NCI-H526 (cell line): ENCODE measurements around the gene PLXND1.
A peak's percentile ranks its signal among the peaks of the same experiment; 100 is the strongest.
"Not testable (repeated sequence)": the region's sequence is repeated elsewhere in the genome, so short reads cannot be mapped to it uniquely, and the experiment has no call there.

Experiments
- DNase-seq, 2 experiments: peaks; one replicate each; lab custom pipeline; 2025; lab: John Stamatoyannopoulos, UW

The PLXND1 gene, protein sequence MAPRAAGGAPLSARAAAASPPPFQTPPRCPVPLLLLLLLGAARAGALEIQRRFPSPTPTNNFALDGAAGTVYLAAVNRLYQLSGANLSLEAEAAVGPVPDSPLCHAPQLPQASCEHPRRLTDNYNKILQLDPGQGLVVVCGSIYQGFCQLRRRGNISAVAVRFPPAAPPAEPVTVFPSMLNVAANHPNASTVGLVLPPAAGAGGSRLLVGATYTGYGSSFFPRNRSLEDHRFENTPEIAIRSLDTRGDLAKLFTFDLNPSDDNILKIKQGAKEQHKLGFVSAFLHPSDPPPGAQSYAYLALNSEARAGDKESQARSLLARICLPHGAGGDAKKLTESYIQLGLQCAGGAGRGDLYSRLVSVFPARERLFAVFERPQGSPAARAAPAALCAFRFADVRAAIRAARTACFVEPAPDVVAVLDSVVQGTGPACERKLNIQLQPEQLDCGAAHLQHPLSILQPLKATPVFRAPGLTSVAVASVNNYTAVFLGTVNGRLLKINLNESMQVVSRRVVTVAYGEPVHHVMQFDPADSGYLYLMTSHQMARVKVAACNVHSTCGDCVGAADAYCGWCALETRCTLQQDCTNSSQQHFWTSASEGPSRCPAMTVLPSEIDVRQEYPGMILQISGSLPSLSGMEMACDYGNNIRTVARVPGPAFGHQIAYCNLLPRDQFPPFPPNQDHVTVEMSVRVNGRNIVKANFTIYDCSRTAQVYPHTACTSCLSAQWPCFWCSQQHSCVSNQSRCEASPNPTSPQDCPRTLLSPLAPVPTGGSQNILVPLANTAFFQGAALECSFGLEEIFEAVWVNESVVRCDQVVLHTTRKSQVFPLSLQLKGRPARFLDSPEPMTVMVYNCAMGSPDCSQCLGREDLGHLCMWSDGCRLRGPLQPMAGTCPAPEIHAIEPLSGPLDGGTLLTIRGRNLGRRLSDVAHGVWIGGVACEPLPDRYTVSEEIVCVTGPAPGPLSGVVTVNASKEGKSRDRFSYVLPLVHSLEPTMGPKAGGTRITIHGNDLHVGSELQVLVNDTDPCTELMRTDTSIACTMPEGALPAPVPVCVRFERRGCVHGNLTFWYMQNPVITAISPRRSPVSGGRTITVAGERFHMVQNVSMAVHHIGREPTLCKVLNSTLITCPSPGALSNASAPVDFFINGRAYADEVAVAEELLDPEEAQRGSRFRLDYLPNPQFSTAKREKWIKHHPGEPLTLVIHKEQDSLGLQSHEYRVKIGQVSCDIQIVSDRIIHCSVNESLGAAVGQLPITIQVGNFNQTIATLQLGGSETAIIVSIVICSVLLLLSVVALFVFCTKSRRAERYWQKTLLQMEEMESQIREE (N-terminal part only)

GRCh38 chr3:129606636-129607390, at the start of gene PLXND1:
PLXND1 (minus strand) TSS chr3:129606676; CDS start chr3:129606639, 37 bp downstream.
- peak in 1 of 2 experiments; percentile 73 for DNase-seq

DNA sequence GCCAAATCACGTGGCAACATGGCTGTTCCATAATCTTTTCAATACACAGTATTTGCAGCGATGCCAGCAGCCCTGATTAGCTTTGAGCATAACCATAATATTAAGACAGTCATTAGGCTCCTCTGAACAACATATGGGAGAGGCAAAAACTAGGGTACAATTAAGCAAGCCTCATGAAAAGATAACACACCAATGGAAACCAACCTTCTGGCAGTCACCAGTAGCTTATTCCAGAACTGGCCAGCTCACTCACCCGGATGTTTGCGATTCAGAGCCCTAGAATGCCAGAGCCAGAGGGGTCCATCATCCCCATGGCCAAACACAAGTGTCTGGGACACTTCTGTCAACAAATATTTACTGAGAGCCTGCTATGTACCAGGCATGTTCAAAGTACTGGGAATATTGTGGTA, 48.8 kb upstream of the PLXND1 start:
- DNase-seq, result no peak

DNA sequence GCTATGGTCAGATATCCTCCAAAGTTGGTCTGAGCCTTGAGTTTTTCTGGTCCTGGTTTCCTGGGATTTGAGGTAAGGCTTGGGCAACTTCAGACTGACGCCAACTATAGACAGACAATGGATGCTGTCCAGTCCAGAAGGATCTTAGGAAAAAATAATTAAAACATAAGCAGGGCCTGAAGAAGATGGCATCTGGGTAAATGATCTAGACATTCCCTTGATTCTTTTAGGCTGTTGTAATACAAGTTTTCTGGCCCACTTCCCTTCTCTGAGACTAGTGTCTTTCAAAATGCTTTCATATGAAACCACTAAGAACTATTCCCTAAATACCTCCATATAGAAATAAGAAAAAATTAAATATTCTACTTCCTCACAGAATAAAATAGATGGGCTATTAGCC, 47.7 kb upstream of the PLXND1 start:
- DNase-seq, result no peak

DNA sequence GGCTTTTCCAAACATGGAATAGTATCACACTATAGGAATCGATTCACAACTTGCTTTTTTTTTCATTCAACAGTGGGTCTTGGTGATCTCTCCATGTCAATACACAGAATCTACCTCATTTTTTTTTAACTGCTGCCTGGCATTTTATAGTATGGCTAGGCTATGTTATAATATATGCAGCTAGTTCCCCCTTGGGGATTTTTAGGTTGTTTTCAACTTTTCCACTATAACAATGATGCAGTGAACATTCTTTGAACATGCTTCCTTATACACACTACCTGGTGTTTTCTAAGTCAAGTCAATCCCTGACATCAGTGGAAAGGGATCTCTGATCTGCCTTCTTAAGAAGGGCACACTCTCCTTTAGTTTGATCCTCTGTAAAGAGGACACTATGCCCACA, 46.5 kb upstream of the PLXND1 start:
- DNase-seq, result no peak

DNA sequence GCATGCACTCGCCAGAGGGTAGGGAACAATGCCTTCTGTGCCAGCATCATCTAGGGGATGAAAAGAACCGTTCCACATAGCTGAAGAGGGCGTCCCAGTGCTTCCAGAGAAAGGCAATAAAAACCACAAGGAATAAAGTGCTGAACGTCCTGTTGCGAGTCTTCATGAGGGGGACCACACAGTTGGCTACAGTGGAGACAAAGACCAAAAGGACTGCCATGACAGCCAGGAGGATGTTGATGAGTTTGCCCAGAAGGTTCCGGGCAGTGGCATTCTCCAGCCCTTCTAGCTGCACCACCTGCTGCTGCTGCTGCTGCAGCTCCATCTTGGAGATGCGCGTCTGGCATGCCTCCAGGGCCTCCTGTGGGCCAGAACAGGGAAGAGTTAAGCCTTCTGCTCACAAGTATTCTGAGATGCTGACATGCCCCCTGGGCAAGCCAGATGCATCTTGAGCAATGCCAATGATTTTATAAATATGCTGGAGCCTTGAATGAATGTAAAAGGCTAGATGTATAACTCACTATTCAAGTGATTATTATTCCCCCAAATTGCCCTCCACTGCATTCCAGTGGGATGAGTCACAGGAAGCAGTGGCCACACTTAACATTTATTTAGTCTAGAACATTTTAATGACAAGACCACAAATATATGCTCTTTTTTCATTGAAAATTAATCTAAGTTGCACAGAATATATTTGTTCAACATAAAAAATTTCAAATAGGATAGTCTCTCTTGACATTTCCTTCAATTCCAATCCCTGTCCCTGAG, 45.1 kb upstream of the PLXND1 start:
- no peak for DNase-seq

DNA sequence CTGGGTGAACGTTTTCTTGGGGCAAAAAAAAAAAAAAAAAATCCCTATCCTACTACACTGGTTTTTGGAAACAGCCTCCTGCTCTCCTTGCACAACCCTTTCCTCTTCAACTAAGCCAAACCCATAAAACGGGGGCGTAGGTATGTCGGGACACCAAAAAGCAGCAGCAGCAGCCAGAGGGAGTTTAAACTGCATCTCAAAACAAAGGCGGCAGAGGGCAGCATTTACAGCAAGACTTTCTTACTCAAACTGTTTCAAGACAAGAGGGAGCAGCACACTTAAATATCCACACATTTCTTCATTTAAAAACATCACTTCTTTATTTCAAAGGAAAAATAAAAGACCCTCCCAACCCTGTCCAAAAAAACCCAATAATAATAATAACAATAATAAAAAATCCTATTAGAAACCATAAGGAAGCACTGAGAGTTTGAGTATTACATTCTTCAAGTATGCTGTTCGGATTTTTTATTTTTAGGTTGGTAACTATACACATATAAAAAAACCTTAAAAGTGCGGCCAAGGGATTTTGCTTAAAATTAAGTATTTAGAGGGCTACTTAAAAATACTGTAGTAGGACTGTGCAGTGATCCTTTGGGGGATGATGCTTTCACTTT, 43.9 kb upstream of the PLXND1 start:
- peak; percentile 48 to 72 for DNase-seq

DNA sequence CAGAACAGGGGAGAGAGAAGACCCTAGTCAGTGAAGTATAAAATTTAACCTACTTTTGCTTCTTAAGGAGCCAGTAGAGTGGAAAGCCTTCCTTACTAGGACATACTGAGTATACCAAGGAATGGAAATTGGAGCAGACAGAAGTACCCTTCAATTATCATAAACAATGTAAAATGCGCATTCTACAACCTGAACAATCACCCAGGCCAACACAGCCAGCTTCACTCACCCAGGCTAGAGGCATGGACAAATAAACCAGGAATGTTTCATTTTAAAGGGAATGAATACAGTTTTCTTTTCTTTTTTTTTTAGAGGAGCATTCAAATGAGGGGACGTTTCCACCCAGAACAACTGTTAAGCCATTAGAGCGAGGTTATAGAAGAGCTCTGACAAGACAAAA, 41.9 kb upstream of the PLXND1 start:
- DNase-seq, result no peak

GRCh38 chr3:129645286-129645685, 38.8 kb upstream of the PLXND1 start:
- no peak for DNase-seq

DNA sequence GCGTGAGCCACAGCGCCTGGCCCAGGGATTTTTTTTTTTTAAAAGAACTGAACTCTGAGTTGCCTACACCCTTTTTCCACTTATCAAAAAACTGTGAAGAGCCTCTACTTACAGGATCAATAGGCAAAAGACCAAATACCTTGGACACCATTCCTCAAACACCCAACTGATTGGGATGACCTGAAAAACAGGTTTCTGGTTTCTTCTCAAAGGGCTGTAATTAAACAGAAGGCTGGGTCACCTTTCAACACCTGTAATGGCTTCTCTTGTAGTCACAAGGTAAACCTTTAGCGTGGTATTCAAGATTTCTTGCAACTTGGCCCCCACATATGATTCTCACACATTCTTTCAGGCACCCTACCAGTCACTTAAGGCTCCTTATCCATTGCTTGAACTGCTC, 38.4 kb upstream of the PLXND1 start:
- DNase-seq, result no peak

GRCh38 chr3:129641567-129642260, 35.2 kb upstream of the PLXND1 start:
- DNase-seq, result not testable (repeated sequence)

- not testable (repeated sequence) for DNase-seq
These were observed 34.5 kb upstream of the PLXND1 start for GRCh38 chr3:129640985-129641384.

- no peak for DNase-seq
These were observed 32.0 kb upstream of the PLXND1 start for GRCh38 chr3:129638481-129638880.

DNA sequence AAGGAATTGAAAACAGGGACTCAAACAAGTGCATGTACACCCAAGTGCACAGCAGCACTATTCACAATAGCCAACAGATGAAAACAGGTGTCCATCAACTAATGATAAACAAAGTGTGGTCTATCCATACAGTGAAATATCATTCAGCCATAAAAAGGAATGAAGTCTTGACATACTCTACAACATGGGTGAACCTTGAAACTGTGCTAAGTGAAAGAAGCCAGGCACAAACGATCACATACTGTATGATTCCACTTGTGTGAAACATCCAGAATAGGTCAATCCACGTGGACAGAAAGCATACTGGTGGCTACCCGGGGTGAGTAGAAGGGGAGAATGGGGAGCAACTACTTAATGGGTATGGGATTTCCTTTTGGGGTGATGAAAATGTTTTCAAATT, 29.6 kb upstream of the PLXND1 start:
- DNase-seq, result no peak

- no peak for DNase-seq
These were observed 29.2 kb upstream of the PLXND1 start for GRCh38 chr3:129635656-129636055.

GRCh38 chr3:129633751-129634481, 27.4 kb upstream of the PLXND1 start:
- no peak for DNase-seq

DNA sequence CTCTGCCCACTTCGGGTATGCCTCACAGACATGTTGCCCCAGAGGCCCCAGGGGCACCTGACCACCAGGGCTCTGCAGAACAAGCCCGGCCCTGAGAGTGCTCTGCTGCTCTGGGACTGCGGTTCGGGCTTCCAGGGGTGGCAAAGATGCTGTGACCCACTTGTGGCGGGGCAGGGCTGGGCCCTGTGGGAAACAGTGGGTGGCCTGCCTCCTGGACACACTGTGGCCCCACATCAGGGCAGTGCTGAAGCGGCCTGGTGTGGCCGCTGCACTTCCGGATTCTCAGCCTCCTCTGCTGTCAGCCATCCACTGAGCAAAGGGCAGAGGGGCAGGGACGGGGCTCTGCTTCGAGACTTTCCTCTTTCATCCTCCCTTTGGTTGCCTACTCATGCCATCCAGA, 26.5 kb upstream of the PLXND1 start:
- no peak for DNase-seq

GRCh38 chr3:129632556-129632955, 26.1 kb upstream of the PLXND1 start:
- no peak for DNase-seq

DNA sequence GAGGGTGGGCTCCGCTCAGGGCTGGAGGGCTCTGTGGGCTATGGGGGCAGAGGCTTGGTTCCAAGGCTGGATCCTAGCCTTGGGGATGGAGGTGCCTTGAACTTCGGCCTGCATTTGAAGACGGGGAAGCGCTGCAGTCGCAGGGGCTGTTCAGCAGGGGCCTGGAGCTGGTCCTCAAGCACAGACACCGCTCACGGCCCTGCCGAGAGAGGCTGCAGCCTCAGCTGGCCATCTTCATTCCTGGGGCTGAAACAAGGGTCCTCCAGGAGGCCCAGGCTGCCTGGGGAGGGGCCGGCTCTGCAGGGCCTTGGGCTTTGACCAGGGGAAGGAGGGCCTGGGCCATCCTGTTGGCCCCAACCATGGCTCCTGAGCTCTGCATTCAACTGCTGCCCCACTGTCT, 25.6 kb upstream of the PLXND1 start:
- no peak for DNase-seq

DNA sequence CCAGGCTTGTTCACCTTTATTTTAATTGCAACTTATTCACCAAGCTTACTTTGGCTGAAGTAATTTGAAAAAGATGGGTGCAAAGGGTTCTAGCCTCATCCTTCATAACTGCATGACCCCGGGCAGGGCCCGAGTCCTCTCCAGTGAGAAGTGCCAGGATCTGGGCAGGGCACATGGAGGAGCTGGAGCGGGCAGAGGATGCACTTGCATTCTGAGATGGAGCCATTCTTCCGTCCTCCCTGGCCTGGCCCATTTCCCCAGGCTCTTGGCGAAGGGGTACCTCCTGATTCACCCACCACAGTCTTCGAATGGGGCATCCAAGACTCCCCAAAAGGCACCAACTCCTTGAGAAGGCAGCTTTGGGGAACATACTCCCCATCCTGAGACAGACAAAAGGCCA, 22.5 kb upstream of the PLXND1 start:
- DNase-seq, result no peak
